ENCODE data around the gene MYOZ2.
"Not testable (repeated sequence)": the region's sequence is repeated elsewhere in the genome, so short reads cannot be mapped to it uniquely, and the experiment has no call there.

MYOZ2 gene

DNA sequence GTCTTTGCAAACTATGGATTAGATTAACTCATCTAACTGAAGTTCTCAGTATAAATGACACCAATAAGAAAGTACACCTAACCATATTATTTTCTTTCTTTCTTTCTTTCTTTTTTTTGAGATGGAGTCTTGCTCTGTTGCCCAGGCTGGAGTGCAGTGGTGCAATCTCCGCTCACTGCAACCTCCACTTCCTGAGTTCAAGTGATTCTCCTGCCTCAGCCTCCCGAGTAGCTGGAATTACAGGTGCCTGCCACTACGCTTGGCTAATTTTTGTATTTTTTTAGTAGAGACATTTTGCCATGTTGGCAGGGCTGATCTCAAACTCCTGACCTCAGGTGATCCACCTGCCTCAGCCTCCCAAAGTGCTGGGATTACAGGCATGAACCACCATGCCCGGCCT is 5.7 kb downstream of the MYOZ2 start:
- H3K9me3 ChIP-seq (ENCODE audit: control insufficient read depth, low read length); H3K4me3 ChIP-seq (ENCODE audit: insufficient read depth, low read depth, low read length, poor library complexity, severe bottlenecking); H3K36me3 ChIP-seq (ENCODE audit: control insufficient read depth, insufficient read depth, low read length); DNase-seq; H3K27ac ChIP-seq (ENCODE audit: insufficient read depth, low read length, poor library complexity, severe bottlenecking); H3K27me3 ChIP-seq (replicated peaks; ENCODE audit: control insufficient read depth, insufficient read depth, low read length, poor library complexity, severe bottlenecking): not testable (repeated sequence)
- peaks cover 25% of the 10 kb centered on the region for H3K4me1 ChIP-seq (ENCODE audit: control insufficient read depth, insufficient read depth, low read length, poor library complexity, severe bottlenecking)

DNA sequence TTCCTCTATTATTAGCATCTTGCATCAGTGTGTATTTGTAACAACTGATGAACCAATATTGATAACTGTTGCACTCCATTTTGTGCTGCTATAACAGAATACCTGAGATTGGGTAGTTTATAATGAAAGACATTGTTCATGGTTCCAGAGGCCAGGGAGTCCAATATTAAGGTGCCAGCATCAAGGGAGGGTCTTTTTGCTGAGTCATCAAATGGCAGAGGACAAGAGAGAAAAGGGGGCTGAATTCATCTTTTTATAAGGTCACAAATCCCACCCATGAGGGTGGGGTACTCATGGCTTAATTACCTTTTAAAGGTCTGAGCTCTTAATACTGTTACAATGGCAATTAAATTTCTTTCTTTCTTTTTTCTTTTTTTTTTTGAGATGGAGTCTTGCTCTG is 7.2 kb downstream of the MYOZ2 start:
- DNase-seq: no peak
- peaks cover 22% of the 10 kb centered on the region for H3K4me1 ChIP-seq (ENCODE audit: control insufficient read depth, insufficient read depth, low read length, poor library complexity, severe bottlenecking)
- no peak overlapping the region for H3K27ac ChIP-seq (ENCODE audit: insufficient read depth, low read length, poor library complexity, severe bottlenecking)
- no peaks in the 10 kb centered on the region for H3K27me3 ChIP-seq (replicated peaks; ENCODE audit: control insufficient read depth, insufficient read depth, low read length, poor library complexity, severe bottlenecking)
- H3K9me3 ChIP-seq (ENCODE audit: control insufficient read depth, low read length): no peaks in the 10 kb centered on the region
- no peaks in the 10 kb centered on the region for H3K36me3 ChIP-seq (ENCODE audit: control insufficient read depth, insufficient read depth, low read length)
- H3K4me3 ChIP-seq (ENCODE audit: insufficient read depth, low read depth, low read length, poor library complexity, severe bottlenecking): no peak overlapping the region

DNA sequence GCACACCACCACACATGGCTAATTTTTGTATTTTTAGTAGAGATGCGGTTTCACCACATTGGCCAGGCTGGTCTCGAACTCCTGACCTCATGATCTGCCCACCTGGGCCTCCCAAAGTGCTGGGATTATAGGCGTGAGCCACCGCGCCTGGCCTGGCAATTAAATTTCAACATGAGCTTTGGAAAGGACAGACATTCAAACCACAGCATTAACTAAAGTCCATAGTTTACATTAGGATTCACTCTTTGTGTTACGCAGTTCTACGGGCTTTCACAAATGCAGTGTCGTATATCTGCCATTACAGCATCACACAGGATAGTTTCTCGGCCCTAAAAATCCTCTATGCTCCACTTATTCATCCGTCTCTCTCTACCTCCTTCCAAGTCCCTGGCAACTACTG is 7.7 kb downstream of the MYOZ2 start:
- not testable (repeated sequence) for H3K9me3 ChIP-seq (ENCODE audit: control insufficient read depth, low read length); H3K27me3 ChIP-seq (replicated peaks; ENCODE audit: control insufficient read depth, insufficient read depth, low read length, poor library complexity, severe bottlenecking); DNase-seq; H3K4me3 ChIP-seq (ENCODE audit: insufficient read depth, low read depth, low read length, poor library complexity, severe bottlenecking); H3K27ac ChIP-seq (ENCODE audit: insufficient read depth, low read length, poor library complexity, severe bottlenecking); H3K36me3 ChIP-seq (ENCODE audit: control insufficient read depth, insufficient read depth, low read length)
- peaks cover 16% of the 10 kb centered on the region for H3K4me1 ChIP-seq (ENCODE audit: control insufficient read depth, insufficient read depth, low read length, poor library complexity, severe bottlenecking)

DNA sequence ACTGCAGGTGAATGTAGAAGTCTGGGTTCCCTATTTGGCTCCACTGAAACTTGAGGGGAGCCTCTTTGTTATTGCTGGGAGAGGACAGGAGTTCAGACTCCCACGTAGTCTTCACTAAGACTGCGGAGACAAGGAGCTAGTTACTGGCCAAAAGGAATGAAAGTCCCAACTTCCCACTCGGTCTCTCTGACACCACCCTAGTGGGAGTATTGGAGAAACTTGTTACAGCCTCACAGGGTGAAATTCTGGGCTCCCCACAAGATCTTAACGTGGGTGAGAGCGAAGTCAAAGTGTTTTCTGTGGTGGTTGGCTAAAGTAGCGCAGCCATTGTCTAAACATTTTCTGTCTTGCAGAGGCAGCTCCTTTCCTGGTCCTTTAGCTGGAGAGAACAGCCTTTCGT is 13.5 kb downstream of the MYOZ2 start:
- no peaks in the 10 kb centered on the region for H3K4me1 ChIP-seq (ENCODE audit: control insufficient read depth, insufficient read depth, low read length, poor library complexity, severe bottlenecking)
- no peaks in the 10 kb centered on the region for H3K27me3 ChIP-seq (replicated peaks; ENCODE audit: control insufficient read depth, insufficient read depth, low read length, poor library complexity, severe bottlenecking)
- no peak for DNase-seq
- no peak overlapping the region for H3K4me3 ChIP-seq (ENCODE audit: insufficient read depth, low read depth, low read length, poor library complexity, severe bottlenecking)
- H3K9me3 ChIP-seq (ENCODE audit: control insufficient read depth, low read length): no peaks in the 10 kb centered on the region
- H3K36me3 ChIP-seq (ENCODE audit: control insufficient read depth, insufficient read depth, low read length): no peaks in the 10 kb centered on the region
- no peak overlapping the region for H3K27ac ChIP-seq (ENCODE audit: insufficient read depth, low read length, poor library complexity, severe bottlenecking)

DNA sequence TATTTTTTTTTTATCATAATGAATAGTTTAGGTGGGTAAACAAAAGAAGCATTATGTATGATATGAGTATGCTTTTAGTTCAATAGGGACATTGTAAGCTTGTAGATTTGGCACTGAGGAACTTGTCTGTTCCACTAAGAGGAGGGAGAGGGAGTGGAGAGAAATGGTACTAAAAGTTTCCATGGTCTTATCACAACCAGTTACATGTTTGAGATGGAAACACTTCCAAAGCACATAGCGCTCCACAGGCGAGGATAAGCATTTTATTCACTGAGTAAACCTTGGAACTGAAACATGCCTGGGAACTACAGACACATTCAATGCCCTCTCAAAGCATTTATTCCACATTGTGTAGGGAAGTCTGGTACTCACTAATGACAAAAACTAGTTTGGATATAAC is 15.5 kb downstream of the MYOZ2 start:
- Histone ChIP-seq H3K4me1 (ENCODE audit: control insufficient read depth, insufficient read depth, low read length, poor library complexity, severe bottlenecking) (no peaks in the 10 kb centered on the region), H3K9me3 (ENCODE audit: control insufficient read depth, low read length) (no peaks in the 10 kb centered on the region), H3K36me3 (ENCODE audit: control insufficient read depth, insufficient read depth, low read length) (no peaks in the 10 kb centered on the region), H3K27ac (ENCODE audit: insufficient read depth, low read length, poor library complexity, severe bottlenecking) (no peak overlapping the region), H3K27me3 (replicated peaks; ENCODE audit: control insufficient read depth, insufficient read depth, low read length, poor library complexity, severe bottlenecking) (no peaks in the 10 kb centered on the region), H3K4me3 (ENCODE audit: insufficient read depth, low read depth, low read length, poor library complexity, severe bottlenecking) (no peak overlapping the region)
- no peak for DNase-seq

DNA sequence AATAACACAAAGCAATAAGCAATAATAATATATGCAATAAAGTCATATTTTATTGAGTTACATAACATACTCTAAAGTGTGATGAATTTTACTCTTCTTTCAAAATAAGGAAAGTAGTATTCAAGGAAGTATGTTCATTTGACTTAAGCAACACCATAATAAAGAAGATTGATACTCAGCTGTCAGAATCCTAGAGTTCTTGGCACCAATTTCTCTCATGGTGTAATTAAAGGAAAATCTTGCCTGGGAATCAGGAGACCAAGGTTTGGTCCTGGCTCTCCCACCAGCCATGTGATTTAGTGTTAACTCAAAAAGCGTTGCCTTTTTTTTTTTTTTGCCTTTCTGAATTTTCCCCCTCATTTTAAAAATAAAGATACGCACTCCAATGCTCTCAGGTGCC is 17.1 kb downstream of the MYOZ2 start:
- no peak overlapping the region for H3K4me3 ChIP-seq (ENCODE audit: insufficient read depth, low read depth, low read length, poor library complexity, severe bottlenecking)
- no peaks in the 10 kb centered on the region for H3K4me1 ChIP-seq (ENCODE audit: control insufficient read depth, insufficient read depth, low read length, poor library complexity, severe bottlenecking)
- no peaks in the 10 kb centered on the region for H3K36me3 ChIP-seq (ENCODE audit: control insufficient read depth, insufficient read depth, low read length)
- DNase-seq: no peak
- H3K27ac ChIP-seq (ENCODE audit: insufficient read depth, low read length, poor library complexity, severe bottlenecking): no peak overlapping the region
- H3K27me3 ChIP-seq (replicated peaks; ENCODE audit: control insufficient read depth, insufficient read depth, low read length, poor library complexity, severe bottlenecking): no peaks in the 10 kb centered on the region
- no peaks in the 10 kb centered on the region for H3K9me3 ChIP-seq (ENCODE audit: control insufficient read depth, low read length)

DNA sequence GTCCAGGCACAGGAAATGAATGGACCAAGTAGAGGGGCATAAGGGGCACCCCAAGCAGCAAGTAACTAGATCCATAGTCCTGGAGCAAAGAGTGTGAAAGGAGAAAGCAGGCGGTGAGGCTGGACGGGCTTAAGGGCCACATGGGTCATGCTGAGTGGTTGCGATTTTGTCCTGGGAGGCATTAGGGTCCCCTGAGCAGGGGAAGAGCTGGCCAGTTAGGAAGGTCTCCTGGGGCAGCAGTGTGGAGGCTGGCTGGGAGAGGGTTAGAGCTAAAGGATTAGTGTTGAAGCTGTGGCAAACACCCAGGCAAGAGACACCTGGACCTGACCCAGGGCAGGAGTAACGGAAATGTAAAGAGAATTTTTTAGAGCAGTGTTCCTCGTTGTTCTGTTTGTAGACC is 26.5 kb downstream of the MYOZ2 start:
- no peaks in the 10 kb centered on the region for H3K4me1 ChIP-seq (ENCODE audit: control insufficient read depth, insufficient read depth, low read length, poor library complexity, severe bottlenecking)
- no peak overlapping the region for H3K27ac ChIP-seq (ENCODE audit: insufficient read depth, low read length, poor library complexity, severe bottlenecking)
- no peaks in the 10 kb centered on the region for H3K36me3 ChIP-seq (ENCODE audit: control insufficient read depth, insufficient read depth, low read length)
- no peak for DNase-seq
- H3K4me3 ChIP-seq (ENCODE audit: insufficient read depth, low read depth, low read length, poor library complexity, severe bottlenecking): no peak overlapping the region
- no peaks in the 10 kb centered on the region for H3K27me3 ChIP-seq (replicated peaks; ENCODE audit: control insufficient read depth, insufficient read depth, low read length, poor library complexity, severe bottlenecking)
- no peaks in the 10 kb centered on the region for H3K9me3 ChIP-seq (ENCODE audit: control insufficient read depth, low read length)

DNA sequence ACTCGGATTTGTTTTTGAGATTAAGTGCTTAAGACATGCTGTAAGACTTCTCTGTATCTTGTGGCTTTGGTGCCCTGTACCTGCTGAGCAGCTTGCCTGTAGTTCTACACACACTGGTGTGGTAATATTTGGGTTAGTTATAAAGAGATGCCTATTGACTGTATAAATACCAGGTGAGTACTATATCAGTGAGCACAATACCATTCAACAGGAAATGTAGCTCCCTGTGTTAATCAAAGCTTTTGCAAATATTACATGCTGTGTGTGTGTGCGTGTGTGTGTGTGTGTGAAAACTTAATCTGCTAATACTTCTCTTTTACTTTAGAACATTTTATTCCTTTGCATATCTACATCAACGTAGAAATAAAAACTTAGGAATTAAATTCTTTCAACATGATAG is 30.1 kb downstream of the MYOZ2 start:
- no peaks in the 10 kb centered on the region for H3K4me1 ChIP-seq (ENCODE audit: control insufficient read depth, insufficient read depth, low read length, poor library complexity, severe bottlenecking)
- no peaks in the 10 kb centered on the region for H3K27me3 ChIP-seq (replicated peaks; ENCODE audit: control insufficient read depth, insufficient read depth, low read length, poor library complexity, severe bottlenecking)
- DNase-seq: no peak
- no peak overlapping the region for H3K4me3 ChIP-seq (ENCODE audit: insufficient read depth, low read depth, low read length, poor library complexity, severe bottlenecking)
- H3K9me3 ChIP-seq (ENCODE audit: control insufficient read depth, low read length): no peaks in the 10 kb centered on the region
- no peak overlapping the region for H3K27ac ChIP-seq (ENCODE audit: insufficient read depth, low read length, poor library complexity, severe bottlenecking)
- no peaks in the 10 kb centered on the region for H3K36me3 ChIP-seq (ENCODE audit: control insufficient read depth, insufficient read depth, low read length)

DNA sequence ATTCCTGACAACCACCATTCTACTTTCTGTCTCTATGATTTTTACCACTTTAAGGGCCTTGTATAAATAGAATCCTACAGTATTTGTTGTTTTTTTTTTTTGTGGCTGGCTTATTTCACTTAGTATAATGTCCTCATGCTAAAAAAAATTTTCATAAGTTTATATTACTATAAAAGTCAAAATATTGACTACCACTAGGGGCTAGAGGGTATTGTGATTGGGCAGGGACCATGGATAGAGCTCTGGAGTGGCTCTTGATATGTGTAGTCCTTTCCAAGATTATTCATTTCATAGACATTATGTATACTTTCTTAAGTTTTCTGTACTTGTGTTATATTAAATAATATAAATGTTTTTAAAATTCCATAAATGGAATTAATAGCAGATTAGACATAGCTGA is 34.6 kb downstream of the MYOZ2 start:
- Histone ChIP-seq H3K36me3 (ENCODE audit: control insufficient read depth, insufficient read depth, low read length) (no peaks in the 10 kb centered on the region), H3K4me3 (ENCODE audit: insufficient read depth, low read depth, low read length, poor library complexity, severe bottlenecking) (no peak overlapping the region), H3K27ac (ENCODE audit: insufficient read depth, low read length, poor library complexity, severe bottlenecking) (no peak overlapping the region), H3K9me3 (ENCODE audit: control insufficient read depth, low read length) (no peaks in the 10 kb centered on the region), H3K4me1 (ENCODE audit: control insufficient read depth, insufficient read depth, low read length, poor library complexity, severe bottlenecking) (no peaks in the 10 kb centered on the region), H3K27me3 (replicated peaks; ENCODE audit: control insufficient read depth, insufficient read depth, low read length, poor library complexity, severe bottlenecking) (no peaks in the 10 kb centered on the region)
- DNase-seq: no peak

DNA sequence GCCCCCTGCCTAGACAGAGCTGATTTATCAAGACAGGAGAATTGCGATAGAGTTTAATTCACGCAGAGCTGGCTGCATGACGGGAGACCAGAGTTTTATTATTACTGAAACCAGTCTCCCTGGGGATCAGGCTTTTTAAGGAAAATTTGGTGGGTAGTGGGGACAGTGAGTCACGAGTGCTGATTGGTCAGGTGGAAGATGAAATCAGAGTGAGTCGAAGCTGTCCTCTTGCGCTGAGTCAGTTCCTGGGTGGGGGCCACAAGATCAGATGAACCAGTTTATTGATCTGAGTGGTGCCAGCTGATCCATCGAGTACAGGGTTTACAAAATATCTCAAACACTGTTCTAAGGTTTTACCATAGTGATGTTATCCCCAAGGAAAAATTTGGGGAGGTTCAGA is 36.6 kb downstream of the MYOZ2 start:
- H3K27me3 ChIP-seq (replicated peaks; ENCODE audit: control insufficient read depth, insufficient read depth, low read length, poor library complexity, severe bottlenecking): no peaks in the 10 kb centered on the region
- no peak for DNase-seq
- H3K4me1 ChIP-seq (ENCODE audit: control insufficient read depth, insufficient read depth, low read length, poor library complexity, severe bottlenecking): no peaks in the 10 kb centered on the region
- no peaks in the 10 kb centered on the region for H3K9me3 ChIP-seq (ENCODE audit: control insufficient read depth, low read length)
- H3K36me3 ChIP-seq (ENCODE audit: control insufficient read depth, insufficient read depth, low read length): no peaks in the 10 kb centered on the region
- H3K4me3 ChIP-seq (ENCODE audit: insufficient read depth, low read depth, low read length, poor library complexity, severe bottlenecking): no peak overlapping the region
- H3K27ac ChIP-seq (ENCODE audit: insufficient read depth, low read length, poor library complexity, severe bottlenecking): no peak overlapping the region

DNA sequence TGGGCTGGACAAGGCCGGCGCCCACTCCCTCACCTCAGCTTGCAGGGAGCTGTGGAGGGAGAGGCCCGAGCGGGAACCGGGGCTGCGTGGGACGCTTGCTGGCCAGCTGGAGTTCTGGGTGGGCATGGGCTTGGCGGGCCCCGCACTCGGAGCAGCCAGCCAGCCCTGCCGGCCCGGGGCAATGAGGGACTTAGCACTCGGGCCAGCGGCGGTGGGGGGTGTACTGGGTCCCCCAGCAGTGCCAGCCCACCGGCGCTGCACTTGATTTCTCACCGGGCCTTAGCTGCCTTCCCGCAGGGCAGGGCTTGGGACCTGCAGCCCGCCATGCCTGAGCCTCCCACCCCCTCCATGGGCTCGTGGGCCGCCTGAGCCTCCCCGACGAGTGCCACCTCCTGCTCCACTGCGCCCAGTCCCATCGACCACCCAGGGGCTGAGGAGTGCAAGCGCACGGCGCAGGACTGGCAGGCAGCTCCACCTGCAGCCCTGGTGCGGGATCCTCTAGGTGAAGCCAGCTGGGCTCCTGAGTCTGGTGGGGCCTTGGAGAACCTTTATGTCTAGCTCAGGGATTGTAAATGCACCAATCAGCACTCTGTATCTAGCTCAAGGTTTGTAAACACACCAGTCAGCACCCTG is 38.2 kb downstream of the MYOZ2 start:
- H3K4me3 ChIP-seq (ENCODE audit: insufficient read depth, low read depth, low read length, poor library complexity, severe bottlenecking); H3K4me1 ChIP-seq (ENCODE audit: control insufficient read depth, insufficient read depth, low read length, poor library complexity, severe bottlenecking); H3K27ac ChIP-seq (ENCODE audit: insufficient read depth, low read length, poor library complexity, severe bottlenecking); DNase-seq; H3K9me3 ChIP-seq (ENCODE audit: control insufficient read depth, low read length); H3K27me3 ChIP-seq (replicated peaks; ENCODE audit: control insufficient read depth, insufficient read depth, low read length, poor library complexity, severe bottlenecking); H3K36me3 ChIP-seq (ENCODE audit: control insufficient read depth, insufficient read depth, low read length): not testable (repeated sequence)
